ENCODE results near the gene ADAT2.

- TF ChIP-seq ZNF274 (IDR thresholded peaks at IDR 0.05; ENCODE audit: low read depth, low read length) = no peak
- TF ChIP-seq YY1 (IDR thresholded peaks at IDR 0.05; ENCODE audit: insufficient read depth, insufficient read length) = no peak
- no peak for TF ChIP-seq SUZ12 (IDR thresholded peaks at IDR 0.05; ENCODE audit: extremely low read depth, insufficient read depth, insufficient read length)
Measured at GRCh38 chr6:143402721-143403336, 47.7 kb downstream of the ADAT2 start.
